ENCODE results near the gene ERBB4. TPM values are rescaled to one million over a fixed set of nuclear protein-coding genes. Genes with fewer than 3 reads are reported as not detected.

The ERBB4 gene
- total RNA-seq, 1 donor from 2014 or later, result not detected

DNA sequence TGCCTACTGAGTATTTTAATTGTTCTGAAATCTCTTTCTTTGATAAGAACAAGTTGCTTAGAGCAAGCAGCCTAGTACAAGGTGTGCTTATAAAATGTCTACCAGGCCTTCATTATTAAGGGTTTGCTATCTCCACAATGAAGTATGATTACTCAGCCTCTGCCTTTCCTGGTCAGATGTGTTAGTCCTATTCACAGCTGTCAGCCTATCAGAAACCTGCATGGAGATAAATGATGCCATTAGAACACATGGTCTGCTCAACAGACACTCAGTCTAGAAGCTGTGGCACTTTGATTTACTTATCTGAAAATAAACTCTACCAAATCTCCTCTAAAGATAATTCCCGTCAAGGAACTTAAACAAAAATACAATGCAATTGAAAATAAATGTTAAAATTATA lies 448.7 kb downstream of the ERBB4 start:
- intact Hi-C loops (cut with micrococcal nuclease), result no loop called here

DNA sequence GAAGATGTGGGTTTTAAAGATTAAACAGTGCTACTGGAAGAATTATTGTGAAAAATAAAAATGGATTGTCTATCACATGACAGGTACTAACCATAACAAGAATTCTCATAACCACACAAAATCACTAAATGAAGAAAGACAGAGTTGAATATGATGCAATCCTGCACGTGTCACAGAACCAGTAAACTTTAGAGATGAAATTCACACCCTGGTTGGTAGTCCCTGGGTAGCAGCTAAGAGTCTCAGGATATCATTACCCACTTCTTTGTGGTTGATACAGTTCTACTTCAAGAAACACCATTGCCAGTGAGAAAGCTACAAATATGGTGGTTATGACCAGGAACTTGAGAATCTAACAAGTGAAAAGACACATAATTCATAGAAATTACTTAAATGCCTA lies 450.2 kb downstream of the ERBB4 start:
- intact Hi-C loops (cut with micrococcal nuclease), result no loop called here

- intact Hi-C loops (cut with micrococcal nuclease), result no loop called here
Observed at GRCh38 chr2:212083492-212083891, 455.1 kb downstream of the ERBB4 start.

DNA sequence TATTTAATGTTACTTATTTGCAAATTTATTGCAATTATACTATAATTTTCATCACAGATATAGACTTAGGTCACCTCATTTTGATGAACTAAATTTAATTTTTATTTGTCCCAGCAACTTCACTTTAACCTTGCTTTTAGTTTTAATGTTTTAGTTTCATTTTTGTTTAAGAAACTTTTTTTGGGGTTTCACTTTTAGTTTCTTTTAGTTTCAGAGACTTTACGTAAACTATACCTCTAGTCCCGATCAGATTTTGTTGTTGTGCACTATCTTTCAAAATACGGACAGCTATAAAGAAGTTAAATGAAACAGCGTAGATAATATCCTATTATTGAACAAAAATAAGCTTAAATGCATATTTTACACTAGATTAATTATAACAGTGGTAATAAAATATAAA lies 460.5 kb downstream of the ERBB4 start:
- intact Hi-C loops (cut with micrococcal nuclease), result no loop called here

GRCh38 chr2:212076456-212076855 lies 462.1 kb downstream of the ERBB4 start:
- intact Hi-C loops (cut with micrococcal nuclease), result no loop called here

DNA sequence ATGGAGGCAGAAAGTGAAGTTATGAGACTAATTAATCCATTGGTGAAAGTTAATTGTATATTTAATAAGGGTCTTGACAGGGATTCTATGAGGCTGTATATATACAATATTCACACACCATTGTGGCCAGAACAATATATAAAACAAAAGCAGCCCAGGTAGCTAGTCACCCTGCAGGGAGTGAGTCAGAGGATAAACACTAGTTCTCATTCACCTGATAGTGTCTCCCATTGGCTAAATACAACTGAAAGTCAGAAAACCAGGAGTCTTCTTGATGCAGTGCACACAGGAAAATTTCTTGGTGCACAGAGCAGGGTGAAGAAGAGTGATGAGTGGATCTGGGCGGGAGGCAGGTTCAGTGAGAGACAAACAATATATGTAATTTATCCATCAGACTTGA lies 465.2 kb downstream of the ERBB4 start:
- intact Hi-C loops (cut with micrococcal nuclease), result no loop called here

DNA sequence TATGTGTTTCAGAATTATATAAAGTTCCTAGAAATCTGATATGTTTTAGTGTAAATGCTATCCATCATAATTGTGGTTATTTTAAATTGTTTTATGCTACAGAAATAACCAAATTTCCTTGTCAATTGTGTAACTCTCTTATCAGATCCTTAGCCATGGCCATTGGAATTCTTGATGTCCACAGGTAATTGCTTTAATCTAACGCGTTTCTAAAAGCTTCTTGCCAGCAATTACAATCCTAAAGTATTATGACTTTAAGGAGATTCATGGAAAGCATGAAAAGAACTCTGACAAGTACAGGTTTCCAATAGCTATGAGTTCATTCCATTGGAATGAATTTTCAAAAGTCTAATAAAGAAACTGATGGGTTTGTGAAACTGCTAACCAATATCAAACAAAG lies 472.1 kb downstream of the ERBB4 start:
- intact Hi-C loops (cut with micrococcal nuclease), result no loop called here

- intact Hi-C loops (cut with micrococcal nuclease), result no loop called here
Observed at GRCh38 chr2:212064318-212064717, 474.3 kb downstream of the ERBB4 start.

DNA sequence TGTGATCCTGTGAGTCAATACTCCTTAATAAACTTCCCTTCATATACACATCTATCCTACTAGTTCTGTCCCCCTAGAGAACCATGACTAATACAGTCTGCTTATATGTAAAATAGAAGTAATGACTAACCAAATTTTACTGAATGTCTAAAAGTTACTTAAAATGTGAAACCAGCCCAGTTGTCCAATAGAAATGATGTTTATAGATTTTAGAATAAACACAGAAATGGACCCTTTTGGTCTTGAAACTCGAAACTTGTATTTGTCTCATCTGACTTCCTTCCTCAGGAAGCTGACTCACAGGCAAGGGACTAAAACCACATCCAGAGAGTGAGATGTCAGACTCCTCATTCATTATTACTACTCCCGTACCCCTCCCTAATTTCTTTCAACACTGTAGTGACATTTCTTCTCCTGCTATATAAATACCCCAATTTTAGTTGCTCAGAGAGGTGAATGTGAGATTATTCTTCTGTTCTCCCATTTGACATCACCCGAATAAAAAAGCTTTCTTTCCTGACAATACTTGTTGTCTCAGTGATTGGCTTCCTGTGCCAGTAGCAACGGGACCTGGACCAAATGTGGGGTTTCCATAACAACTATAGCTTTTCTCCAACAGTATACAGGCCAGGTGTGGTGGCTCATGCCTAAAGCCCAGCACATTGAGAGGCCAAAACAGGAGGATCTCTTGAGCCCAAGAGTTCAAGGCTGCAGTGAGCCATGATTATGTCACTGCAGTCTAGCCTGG lies 486.0 kb downstream of the ERBB4 start:
- intact Hi-C loops (cut with micrococcal nuclease), result no loop called here

DNA sequence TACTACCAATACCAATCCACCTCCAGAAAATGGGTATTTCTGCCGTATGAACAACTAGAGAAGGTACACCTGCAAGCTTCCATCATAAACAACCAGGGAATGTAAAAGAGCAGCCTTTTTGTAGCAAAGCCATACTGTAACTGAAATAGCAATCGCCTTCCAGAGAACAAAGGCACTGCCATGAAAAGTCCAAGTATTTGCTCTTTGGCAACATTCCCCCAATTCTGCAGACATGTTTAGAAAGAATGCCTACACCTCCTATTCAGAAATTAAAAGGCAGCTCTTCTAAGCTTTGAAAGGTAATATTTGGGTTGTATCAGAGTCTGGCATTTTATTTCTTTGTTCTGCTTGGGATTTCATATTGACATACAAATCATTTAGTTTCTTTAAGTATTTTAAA lies 487.7 kb downstream of the ERBB4 start:
- intact Hi-C loops (cut with micrococcal nuclease), result no loop called here

DNA sequence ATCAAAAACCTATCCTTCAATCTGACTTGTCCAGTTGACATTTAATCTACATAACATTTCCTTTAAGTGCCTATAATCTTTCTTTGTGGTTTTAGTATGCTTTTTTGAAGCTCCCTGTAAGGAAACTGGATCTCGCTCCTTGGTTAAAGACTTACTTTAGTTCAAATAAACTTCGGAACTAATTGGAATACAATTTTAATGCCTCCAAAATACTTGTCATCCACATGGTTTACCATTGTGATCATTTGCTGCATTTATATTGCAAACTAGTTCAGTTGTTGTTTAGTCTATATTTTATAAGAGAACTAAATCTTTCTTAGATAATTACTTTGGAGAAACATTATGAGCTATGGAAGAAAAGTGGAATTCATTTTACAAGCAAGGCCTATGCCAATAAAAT lies 496.0 kb downstream of the ERBB4 start:
- intact Hi-C loops (cut with micrococcal nuclease), result no loop called here

GRCh38 chr2:212037062-212037461 lies 501.5 kb downstream of the ERBB4 start:
- intact Hi-C loops (cut with micrococcal nuclease), result no loop called here

- intact Hi-C loops (cut with micrococcal nuclease), result no loop called here
Observed at GRCh38 chr2:212034841-212035585, 503.6 kb downstream of the ERBB4 start.

DNA sequence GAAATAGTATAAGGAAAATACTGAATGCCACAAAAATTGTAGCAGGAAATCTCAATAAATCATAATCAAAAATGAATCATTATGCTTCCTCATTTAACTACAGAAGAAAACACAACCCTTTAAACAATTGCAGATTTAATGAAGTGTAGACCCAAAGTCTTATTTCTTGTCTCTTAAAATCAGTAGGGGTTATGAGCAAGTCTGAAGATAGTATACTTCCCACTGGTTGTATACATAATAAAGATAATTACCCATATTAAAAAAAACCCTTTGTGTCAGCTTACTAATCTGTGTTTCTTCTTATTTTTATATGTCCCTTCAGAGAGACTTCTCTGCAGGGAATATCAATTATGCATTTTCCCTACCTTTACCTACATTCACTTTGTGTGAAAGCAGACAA lies 504.7 kb downstream of the ERBB4 start:
- intact Hi-C loops (cut with micrococcal nuclease), result no loop called here

GRCh38 chr2:212032536-212033219 lies 505.9 kb downstream of the ERBB4 start:
- intact Hi-C loops (cut with micrococcal nuclease), result no loop called here

- intact Hi-C loops (cut with micrococcal nuclease), result no loop called here
Observed at GRCh38 chr2:212032032-212032431, 506.6 kb downstream of the ERBB4 start.

DNA sequence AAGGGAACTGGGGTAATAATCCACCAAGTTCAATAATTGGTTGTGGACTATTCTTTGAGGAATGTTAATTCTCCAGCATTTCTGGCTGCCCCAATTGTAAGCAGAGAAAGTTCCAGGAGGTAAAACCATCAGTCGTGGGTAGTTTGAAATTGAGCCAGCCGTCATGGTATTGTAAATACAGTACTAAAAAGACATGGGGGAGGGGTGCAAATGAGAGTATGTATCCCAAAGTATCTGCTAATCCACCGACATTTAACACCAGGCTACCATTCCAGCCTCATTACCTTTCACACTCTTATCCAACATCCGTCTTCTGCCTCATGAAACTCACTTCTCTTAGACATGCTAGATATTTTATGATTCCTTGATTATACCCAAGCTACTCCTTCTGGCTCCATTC lies 507.9 kb downstream of the ERBB4 start:
- intact Hi-C loops (cut with micrococcal nuclease), result no loop called here

DNA sequence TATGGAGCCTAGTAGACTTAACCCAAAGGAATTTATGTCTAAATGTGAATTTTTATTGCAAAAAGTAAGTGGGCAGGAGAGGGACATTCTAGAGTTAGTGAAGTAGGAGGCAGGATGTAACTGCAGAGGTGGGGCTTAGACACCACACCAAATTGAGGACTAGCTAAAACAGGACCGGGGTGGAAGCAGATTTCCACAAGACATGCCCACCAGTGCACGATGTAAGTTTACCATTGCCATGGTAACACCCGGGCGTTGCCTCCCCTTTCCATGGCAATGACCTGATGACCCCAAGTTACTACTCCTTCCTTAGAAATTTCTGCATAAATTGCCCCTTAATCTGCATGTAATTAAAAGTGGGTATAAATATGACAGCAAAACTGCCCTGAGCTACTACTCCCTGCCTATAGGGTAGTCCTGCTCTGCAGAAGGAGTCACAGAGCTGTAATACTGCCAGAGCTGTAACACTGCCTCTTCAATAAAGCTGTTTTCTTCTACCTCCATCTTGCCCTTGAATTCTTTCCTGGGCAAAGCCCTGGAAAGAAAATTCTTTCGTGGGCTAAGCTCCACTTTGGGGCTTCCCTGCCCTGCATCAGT lies 509.7 kb downstream of the ERBB4 start:
- intact Hi-C loops (cut with micrococcal nuclease), result no loop called here

GRCh38 chr2:212027681-212028628 lies 510.6 kb downstream of the ERBB4 start:
- intact Hi-C loops (cut with micrococcal nuclease), result no loop called here

- intact Hi-C loops (cut with micrococcal nuclease), result no loop called here
Observed at GRCh38 chr2:212024040-212024439, 514.6 kb downstream of the ERBB4 start.

DNA sequence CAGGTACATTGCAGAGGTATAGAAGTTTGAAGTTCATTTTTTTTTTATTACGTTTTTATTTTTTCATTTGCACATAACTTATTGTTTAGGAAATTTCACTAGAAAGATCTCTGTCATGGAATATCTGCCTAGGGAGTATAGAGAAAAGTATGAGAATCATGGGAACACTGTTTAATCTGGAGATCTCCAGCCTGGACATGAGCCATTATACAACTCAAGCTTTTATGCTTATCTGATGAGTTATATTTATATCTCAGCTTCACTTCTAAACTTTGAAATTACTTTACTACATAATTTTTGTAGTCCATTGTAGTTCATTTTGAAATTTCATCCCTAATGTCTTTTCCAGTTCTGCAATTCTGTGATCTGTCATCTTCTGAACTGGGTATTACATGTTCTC lies 515.6 kb downstream of the ERBB4 start:
- intact Hi-C loops (cut with micrococcal nuclease), result no loop called here

Measured in T-helper 1 cell treated with Interleukin-12 subunit alpha and Interleukin-12 subunit beta and Interleukin-4 antibody, amounts not matched to agents 30 ng/mL and 1 ng/mL, for 36 hours (primary cell).